ENCODE measurements around the gene RNF144B. TPM values are rescaled to one million over a fixed set of nuclear protein-coding genes. Genes with fewer than 3 reads are reported as not detected.

RNF144B gene
- total RNA-seq, 1 donor from 2014 or later = 14.7 TPM

DNA sequence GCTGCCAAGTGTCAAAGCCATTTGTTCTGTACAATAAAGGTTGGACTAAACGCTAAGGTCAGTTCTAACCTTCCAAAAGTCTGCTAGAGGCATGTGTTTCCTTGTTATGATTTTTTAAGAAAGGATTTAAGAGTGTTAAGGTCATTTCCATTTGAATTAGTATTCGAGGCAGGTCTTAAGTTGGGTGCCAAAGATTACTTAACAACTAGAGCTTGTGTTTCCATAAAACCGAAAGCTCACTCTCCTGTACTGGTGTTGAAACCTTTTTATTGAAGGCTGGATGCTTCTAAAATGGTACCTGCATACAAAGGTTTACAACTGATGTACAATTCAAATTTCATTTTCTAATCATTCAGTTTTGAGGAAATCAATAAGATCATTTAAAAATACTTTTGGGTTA lies 82.4 kb downstream of the RNF144B start:
- Mint-ChIP-seq H3K4me1 (ENCODE audit: unreplicated experiment) (no peaks in the 10 kb centered on the region), H3K27me3 (ENCODE audit: unreplicated experiment) (no peaks in the 10 kb centered on the region), H3K27ac (ENCODE audit: unreplicated experiment) (no peak overlapping the region), H3K9me3 (ENCODE audit: unreplicated experiment) (no peaks in the 10 kb centered on the region), H3K36me3 (ENCODE audit: unreplicated experiment) (peaks cover 16% of the 10 kb centered on the region), H3K4me3 (ENCODE audit: unreplicated experiment) (no peak overlapping the region)
- no peak for DNase-seq (ENCODE audit: extremely low spot score, unreplicated experiment)
- no peak for TF ChIP-seq CTCF (IDR thresholded peaks at IDR 0.05)

- H3K4me3 Mint-ChIP-seq (ENCODE audit: unreplicated experiment) = no peak overlapping the region
- no peaks in the 10 kb centered on the region for H3K27me3 Mint-ChIP-seq (ENCODE audit: unreplicated experiment)
- no peak for TF ChIP-seq CTCF (IDR thresholded peaks at IDR 0.05)
- peaks cover 6% of the 10 kb centered on the region for H3K36me3 Mint-ChIP-seq (ENCODE audit: unreplicated experiment)
- no peaks in the 10 kb centered on the region for H3K9me3 Mint-ChIP-seq (ENCODE audit: unreplicated experiment)
- H3K4me1 Mint-ChIP-seq (ENCODE audit: unreplicated experiment) = no peaks in the 10 kb centered on the region
- no peak for DNase-seq (ENCODE audit: extremely low spot score, unreplicated experiment)
- H3K27ac Mint-ChIP-seq (ENCODE audit: unreplicated experiment) = no peak overlapping the region
Measured at GRCh38 chr6:18471232-18471964, 84.2 kb downstream of the RNF144B start.

GRCh38 chr6:18472941-18473340 lies 85.8 kb downstream of the RNF144B start:
- Mint-ChIP-seq H3K27ac (ENCODE audit: unreplicated experiment) (no peak overlapping the region), H3K36me3 (ENCODE audit: unreplicated experiment) (peaks cover 3% of the 10 kb centered on the region), H3K4me1 (ENCODE audit: unreplicated experiment) (no peaks in the 10 kb centered on the region), H3K27me3 (ENCODE audit: unreplicated experiment) (no peaks in the 10 kb centered on the region), H3K4me3 (ENCODE audit: unreplicated experiment) (no peak overlapping the region), H3K9me3 (ENCODE audit: unreplicated experiment) (no peaks in the 10 kb centered on the region)
- DNase-seq (ENCODE audit: extremely low spot score, unreplicated experiment) = no peak
- no peak for TF ChIP-seq CTCF (IDR thresholded peaks at IDR 0.05)

- H3K9me3 Mint-ChIP-seq (ENCODE audit: unreplicated experiment) = no peaks in the 10 kb centered on the region
- H3K27ac Mint-ChIP-seq (ENCODE audit: unreplicated experiment) = no peak overlapping the region
- no peak for DNase-seq (ENCODE audit: extremely low spot score, unreplicated experiment)
- no peaks in the 10 kb centered on the region for H3K27me3 Mint-ChIP-seq (ENCODE audit: unreplicated experiment)
- H3K4me1 Mint-ChIP-seq (ENCODE audit: unreplicated experiment) = peaks cover 2% of the 10 kb centered on the region
- H3K4me3 Mint-ChIP-seq (ENCODE audit: unreplicated experiment) = no peak overlapping the region
- TF ChIP-seq CTCF (IDR thresholded peaks at IDR 0.05) = no peak
- H3K36me3 Mint-ChIP-seq (ENCODE audit: unreplicated experiment) = no peaks in the 10 kb centered on the region
Measured at GRCh38 chr6:18473755-18474154, 86.6 kb downstream of the RNF144B start.

- no peak overlapping the region for H3K27ac Mint-ChIP-seq (ENCODE audit: unreplicated experiment)
- H3K4me1 Mint-ChIP-seq (ENCODE audit: unreplicated experiment) = peaks cover 2% of the 10 kb centered on the region
- H3K36me3 Mint-ChIP-seq (ENCODE audit: unreplicated experiment) = no peaks in the 10 kb centered on the region
- H3K9me3 Mint-ChIP-seq (ENCODE audit: unreplicated experiment) = no peaks in the 10 kb centered on the region
- no peak for DNase-seq (ENCODE audit: extremely low spot score, unreplicated experiment)
- no peak overlapping the region for H3K4me3 Mint-ChIP-seq (ENCODE audit: unreplicated experiment)
- H3K27me3 Mint-ChIP-seq (ENCODE audit: unreplicated experiment) = no peaks in the 10 kb centered on the region
- no peak for TF ChIP-seq CTCF (IDR thresholded peaks at IDR 0.05)
Measured at GRCh38 chr6:18477301-18477941, 90.3 kb downstream of the RNF144B start.
